ENCODE measurements around the gene CYP1B1.

CYP1B1 gene

DNA sequence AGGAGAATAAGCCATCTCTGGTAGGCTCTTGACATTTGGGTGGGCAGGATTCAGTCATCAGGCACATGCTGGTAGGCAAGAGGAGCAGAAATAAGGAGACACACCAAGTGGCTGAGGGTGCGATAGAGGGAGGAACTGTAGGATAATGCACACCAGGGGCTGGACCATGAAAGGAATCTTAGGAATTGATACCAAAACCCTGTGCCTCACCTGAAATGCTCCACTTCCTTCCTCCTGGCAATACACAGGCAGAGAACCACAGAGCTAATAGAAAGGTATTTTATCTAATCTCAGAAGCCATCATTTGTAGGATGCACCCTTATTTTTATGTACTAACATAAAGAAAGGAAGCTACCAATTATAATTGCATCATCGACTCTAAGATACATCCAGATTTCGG, 4.4 kb upstream of the CYP1B1 start:
- no peak overlapping the region for H3K4me3 ChIP-seq (replicated peaks; ENCODE audit: low read depth, low read length)
- no peak for DNase-seq (ENCODE audit: extremely low read depth, low read depth)
- TF ChIP-seq, protein P1, sequence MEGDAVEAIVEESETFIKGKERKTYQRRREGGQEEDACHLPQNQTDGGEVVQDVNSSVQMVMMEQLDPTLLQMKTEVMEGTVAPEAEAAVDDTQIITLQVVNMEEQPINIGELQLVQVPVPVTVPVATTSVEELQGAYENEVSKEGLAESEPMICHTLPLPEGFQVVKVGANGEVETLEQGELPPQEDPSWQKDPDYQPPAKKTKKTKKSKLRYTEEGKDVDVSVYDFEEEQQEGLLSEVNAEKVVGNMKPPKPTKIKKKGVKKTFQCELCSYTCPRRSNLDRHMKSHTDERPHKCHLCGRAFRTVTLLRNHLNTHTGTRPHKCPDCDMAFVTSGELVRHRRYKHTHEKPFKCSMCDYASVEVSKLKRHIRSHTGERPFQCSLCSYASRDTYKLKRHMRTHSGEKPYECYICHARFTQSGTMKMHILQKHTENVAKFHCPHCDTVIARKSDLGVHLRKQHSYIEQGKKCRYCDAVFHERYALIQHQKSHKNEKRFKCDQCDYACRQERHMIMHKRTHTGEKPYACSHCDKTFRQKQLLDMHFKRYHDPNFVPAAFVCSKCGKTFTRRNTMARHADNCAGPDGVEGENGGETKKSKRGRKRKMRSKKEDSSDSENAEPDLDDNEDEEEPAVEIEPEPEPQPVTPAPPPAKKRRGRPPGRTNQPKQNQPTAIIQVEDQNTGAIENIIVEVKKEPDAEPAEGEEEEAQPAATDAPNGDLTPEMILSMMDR (IDR thresholded peaks at IDR 0.05; ENCODE audit: low read depth, low read length, missing control alignments), result no peak

DNA sequence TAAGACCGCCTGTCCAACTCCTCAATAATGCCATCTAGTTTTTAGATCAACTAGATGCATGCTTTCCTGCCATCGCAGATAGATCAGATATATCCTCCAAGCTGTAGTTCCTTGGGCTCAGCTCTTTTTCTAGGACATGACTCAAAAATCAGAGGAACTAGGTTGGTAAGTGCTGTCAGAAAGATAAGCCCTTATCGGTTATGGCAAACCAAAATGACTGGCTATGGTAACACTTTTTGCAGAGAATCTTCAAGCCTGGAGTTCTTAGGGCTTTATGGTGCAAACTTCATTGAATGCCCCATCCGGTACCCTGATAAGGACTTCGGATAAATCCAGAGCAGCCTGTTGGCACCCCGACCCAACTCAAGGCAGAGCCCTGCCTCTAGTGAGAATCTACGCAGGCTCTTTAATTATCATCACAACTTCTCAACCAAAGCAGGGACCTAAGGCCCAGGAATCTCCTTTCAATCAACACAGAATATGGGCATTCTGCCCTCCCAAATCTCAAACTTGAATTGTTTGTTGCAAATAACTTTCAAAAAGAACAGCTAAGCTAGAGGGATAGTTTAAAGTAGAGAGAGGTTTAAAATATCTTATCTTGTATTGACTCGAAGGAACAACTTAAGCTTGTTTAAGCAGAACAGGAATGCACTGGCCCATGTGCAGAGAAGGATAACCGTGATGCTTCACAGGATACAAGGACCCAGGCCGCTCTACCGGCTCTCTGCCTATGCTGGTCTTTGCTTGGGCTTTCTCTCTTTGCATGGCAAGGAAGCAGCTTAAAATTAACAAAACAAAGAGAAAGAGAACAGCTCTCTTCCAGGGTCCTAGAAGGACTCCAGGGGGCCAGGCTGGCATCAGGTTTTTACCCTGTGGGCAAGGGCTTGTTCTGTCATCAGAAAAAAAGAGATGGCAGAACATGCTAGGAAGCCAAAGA, 3.4 kb upstream of the CYP1B1 start:
- no peak overlapping the region for H3K4me3 ChIP-seq (replicated peaks; ENCODE audit: low read depth, low read length)
- TF ChIP-seq, protein P1 (IDR thresholded peaks at IDR 0.05; ENCODE audit: low read depth, low read length, missing control alignments), result no peak
- no peak for DNase-seq (ENCODE audit: extremely low read depth, low read depth)

DNA sequence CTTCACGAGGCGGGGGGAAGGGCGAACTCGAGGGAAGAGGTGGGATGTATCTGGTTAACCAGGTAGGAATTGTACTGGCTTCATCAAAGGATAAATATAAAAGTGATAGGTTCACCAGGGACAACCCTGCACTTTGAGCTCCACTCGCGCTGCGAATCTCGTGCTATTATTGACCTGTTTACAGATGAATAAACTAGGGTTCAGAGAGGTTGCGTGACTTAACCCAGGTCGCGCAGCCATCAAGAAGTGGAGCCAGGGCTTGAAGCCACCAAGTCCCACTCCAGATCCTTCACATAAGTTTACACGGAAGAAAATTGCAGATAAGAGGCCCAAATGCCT, 1.4 kb upstream of the CYP1B1 start:
- no peak for DNase-seq (ENCODE audit: extremely low read depth, low read depth)
- TF ChIP-seq, protein P1 (IDR thresholded peaks at IDR 0.05; ENCODE audit: low read depth, low read length, missing control alignments), result no peak

DNA sequence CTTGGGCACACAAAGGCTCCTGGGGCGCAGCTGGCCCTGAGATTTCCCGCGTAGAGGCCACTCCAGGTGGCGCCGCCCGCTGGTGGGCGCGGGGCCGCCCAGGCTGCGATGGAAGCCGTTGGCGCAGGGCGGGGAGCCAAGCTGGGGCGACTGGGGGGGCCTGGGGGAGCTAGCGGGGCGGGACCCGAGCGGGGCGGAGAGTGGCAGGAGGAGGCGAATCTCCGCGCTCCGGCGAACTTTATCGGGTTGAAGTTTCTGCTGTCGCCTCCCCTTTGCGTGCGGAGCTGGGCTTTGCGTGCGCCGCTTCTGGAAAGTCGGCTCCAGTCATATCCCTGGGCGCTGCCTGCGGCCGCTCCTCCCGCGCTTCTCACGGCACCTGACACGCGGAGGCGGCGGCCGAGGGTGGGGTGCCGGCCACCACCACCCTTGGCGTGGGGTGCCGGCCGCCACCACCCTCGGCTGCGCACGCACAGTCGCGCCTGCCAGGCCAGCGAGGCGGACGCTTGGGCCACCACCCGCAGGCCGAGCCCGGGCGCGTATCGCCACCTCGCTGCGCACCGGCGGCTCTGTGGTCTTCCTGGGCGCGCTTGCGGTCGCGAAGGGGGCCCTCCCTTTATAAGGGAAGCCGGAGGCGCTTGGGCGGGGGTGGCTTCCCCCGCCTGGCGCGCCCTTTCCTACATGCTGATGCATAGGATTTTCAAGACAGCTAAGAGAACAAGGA, 919 bp upstream of the CYP1B1 start:
- TF ChIP-seq, protein P1 (IDR thresholded peaks at IDR 0.05; ENCODE audit: low read depth, low read length, missing control alignments), result peak; percentile 48

More for the DNA sequence above, 1.4 kb upstream of the CYP1B1 start:
- peak overlapping the region; percentile 48 for H3K4me3 ChIP-seq (replicated peaks; ENCODE audit: low read depth, low read length)

DNA sequence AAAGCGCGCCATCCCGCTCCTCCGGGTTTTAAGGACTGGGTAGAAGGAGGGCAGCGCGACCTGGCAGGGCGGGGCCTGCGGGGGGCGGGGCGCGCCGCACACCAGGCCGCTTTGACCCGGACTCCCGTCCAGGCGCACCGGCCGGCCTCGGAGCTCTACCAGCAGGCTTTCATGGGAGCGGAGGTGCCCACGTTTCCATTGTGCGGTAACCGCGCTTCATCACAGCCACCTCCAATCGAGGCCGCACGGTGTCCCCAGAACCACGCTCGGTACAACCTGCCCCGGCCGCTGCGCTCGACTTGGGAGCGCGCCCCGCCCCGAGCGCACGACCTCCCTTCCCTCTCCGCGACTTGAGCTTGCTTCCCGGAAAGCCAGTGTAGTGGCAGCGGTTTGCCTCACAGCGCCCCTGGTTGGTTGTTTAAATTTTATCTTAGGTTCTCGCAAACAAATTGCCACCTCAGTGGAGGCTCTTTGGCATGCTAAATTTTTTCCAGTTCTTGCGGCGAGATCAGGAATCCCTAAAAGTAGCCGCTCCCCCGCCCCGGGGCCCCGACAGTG, 280 bp upstream of the CYP1B1 start:
- TF ChIP-seq, protein P1 (IDR thresholded peaks at IDR 0.05; ENCODE audit: low read depth, low read length, missing control alignments), result no peak
- peak; percentile 62 for DNase-seq (ENCODE audit: extremely low read depth, low read depth)
- peak overlapping the region; percentile 48 for H3K4me3 ChIP-seq (replicated peaks; ENCODE audit: low read depth, low read length)

More for the DNA sequence above, 919 bp upstream of the CYP1B1 start:
- DNase-seq (ENCODE audit: extremely low read depth, low read depth), result peak; percentile 66
- peak overlapping the region; percentile 48 for H3K4me3 ChIP-seq (replicated peaks; ENCODE audit: low read depth, low read length)

DNA sequence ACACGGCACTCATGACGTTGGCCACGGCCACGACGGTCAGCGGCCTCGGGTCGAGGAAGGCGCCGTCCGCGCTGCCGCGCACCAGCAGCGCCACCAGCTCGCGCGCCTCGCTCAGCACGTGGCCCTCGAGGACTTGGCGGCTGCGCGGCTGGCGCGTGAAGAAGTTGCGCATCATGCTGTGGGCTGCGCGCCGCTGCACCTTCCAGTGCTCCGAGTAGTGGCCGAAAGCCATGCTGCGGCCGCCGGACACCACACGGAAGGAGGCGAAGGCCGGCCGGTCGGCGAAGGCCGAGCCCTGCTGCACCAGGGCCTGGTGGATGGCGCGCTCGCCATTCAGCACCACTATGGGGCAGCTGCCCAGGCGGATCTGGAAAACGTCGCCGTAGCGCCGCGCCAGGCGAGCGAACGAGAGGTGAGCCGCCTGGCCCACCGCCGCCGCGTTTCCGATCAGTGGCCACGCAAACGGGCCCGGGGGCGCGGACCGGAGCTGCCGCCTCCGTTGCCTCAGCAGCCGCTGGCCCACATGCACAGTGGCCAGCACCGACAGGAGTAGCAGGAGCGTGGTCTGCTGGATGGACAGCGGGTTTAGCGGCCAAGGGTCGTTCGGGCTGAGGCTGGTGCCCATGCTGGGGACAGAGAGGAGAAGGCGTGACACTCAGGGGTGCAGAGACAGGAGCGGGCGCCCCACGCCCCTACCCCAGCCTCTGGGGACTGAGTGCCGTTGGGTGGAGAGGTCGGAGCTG, 1.0 kb downstream of the CYP1B1 start:
- TF ChIP-seq, protein P1 (IDR thresholded peaks at IDR 0.05; ENCODE audit: low read depth, low read length, missing control alignments), result no peak
- peak overlapping the region; percentile 48 for H3K4me3 ChIP-seq (replicated peaks; ENCODE audit: low read depth, low read length)
- DNase-seq (ENCODE audit: extremely low read depth, low read depth), result no peak
